NCI-H2227 (cell line): ENCODE results near the gene DHX35.
A peak's percentile ranks its signal among the peaks of the same experiment; 100 is the strongest.
"Not testable (repeated sequence)": the region's sequence is repeated elsewhere in the genome, so short reads cannot be mapped to it uniquely, and the experiment has no call there.

Experiments
- DNase-seq: peaks from one replicate; lab custom pipeline; 2025; ENCODE audit not compliant: unreplicated experiment; lab: John Stamatoyannopoulos, UW

Gene DHX35

GRCh38 chr20:38975539-38976120 is 13.5 kb downstream of the DHX35 start:
- no peak for DNase-seq

DNA sequence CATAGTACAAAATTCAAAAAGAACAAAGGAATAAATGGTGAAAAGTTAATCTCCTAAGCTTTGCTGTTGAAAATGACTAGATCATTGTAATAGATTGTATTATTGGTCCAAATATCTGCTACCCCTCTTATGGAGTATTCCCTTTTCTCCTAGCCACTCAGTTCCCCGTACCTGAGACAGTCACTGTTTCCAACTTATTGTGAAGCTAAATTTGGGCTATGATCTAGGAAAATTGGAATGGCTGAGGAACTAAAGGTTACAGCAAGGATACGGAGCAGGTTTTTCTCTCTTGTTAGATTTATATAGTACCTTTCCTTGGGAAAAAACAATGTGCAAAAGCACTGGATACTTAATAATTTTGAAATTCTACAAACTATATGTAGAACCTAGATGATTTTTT is 17.3 kb downstream of the DHX35 start:
- no peak for DNase-seq

DNA sequence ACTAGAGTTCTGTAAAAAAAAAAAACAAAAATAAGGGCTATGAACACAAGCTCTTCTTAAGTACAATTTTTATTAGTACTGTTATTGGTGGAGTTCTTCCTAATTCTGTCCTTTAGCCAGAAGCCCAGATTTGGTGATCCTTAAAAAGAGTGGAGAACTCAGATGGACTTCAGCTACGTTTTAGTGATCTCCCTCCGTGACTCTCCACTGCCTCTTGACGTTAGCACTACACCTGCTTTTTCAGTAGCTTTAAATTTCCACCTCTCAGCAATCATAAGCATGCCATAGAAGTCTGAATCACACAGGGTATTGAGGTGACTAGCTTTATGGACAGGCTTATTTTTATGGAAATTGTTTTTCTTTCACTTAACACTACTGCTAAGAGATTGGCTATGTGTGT is 17.7 kb downstream of the DHX35 start:
- no peak for DNase-seq

DNA sequence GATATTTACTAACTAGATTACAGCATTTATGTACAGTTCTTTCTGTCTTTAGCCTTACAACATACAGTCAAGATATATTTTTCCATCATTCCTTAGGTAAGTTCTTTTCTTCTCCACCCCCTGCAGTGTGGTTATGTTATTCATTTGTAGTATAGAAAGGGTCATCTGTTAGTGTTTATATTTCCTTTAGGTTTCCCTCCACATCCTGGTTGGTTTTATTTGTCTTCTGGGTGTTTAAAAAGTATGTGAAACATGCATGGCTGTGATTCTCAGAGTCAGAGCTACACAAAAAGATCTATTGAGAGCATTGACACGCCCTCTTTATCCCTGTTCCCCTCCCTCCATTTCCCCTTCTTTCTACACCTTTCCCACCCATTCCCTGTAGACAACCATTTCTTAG is 20.1 kb downstream of the DHX35 start:
- DNase-seq: no peak

DNA sequence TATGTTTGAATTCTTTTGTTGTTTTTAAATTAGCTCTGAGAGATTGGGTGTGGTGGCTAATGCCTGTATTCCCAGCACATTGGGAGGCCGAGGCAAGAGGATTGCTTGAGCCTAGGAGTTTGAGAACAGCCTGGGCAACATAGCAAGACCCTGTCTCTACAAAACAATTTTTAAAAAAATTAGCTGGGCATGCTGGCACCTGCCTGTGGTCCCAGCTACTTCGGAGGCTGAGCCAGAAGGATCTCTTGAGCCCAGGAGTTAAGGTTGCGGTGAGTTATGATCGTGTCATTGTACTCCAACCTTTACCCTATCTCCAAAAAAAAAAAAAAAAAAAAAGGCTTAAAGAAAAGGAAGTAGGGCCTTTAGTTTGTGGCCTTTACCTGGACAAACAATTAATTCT is 22.9 kb downstream of the DHX35 start:
- DNase-seq: no peak

DNA sequence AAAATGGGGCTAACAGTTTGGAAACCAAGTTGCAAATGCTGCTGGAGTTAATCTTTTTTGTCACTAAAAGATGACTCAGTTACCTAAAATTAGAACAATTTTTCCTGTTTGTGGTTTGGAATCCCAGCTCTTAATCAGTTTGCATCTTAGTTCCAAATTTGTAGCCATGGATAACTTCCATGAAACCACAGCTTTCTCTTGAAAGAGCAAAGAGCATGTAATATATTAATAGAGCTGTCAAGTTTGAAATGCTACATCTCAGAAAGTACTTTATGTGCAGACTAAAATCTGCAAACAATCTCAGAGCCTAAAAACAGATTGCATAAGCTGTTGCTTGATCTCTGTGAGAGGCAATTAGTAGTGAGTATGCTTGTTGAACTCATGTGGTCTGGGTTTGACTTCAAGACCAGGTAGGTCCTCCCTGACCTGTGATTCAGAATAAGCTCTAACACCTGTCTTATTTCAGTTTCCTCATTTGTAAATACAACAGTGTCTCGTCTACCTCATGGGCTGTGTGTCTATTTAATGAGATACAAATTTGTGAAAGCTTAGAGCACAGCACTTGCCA is 23.5 kb downstream of the DHX35 start:
- DNase-seq: no peak

DNA sequence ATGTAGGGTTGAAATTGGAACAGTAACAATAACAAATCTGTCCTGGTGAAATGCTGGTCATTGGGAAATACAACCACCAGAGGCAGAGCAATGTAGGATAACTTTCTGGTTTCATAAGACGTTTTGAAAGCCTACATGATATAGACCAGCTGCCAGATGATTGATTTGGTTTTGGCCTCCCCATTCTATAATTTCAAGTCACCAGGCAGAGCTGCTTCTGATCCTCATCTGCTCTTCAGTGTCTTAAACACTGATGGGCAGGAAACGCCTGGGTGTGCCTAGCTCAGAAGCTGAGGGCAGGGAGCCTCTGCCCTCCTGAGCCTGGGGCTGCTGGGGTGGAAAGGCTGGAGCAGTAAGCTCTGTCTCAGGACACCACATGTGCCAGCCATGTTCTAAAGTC is 24.5 kb downstream of the DHX35 start:
- no peak for DNase-seq

GRCh38 chr20:38987777-38988176 is 25.6 kb downstream of the DHX35 start:
- no peak for DNase-seq

GRCh38 chr20:38990728-38991127 is 28.6 kb downstream of the DHX35 start:
- DNase-seq: no peak

- no peak for DNase-seq
These were observed 29.9 kb downstream of the DHX35 start for GRCh38 chr20:38991814-38992704.

GRCh38 chr20:38995536-38996044 is 33.4 kb downstream of the DHX35 start:
- DNase-seq: no peak

GRCh38 chr20:38996866-38997265 is 34.7 kb downstream of the DHX35 start:
- not testable (repeated sequence) for DNase-seq

DNA sequence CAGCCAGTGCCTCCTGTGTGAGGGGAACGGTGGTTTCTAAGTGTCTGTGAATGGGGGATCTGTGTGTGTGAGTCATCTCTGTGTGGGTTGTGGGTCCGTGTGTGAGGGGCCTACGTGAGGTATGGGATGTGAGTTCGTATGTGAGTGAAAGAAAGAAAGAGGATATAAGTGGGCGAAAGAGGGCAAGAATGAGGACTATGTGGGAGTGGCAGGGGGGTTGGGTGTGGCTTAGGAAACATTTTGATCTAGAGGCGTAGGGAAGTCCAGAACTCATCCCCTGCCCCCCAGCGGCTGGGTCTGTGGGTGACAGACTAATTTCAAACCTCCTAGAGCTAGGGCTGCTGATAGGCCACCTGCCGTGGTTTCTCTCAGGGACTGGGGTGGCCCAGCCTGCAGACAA is 35.5 kb downstream of the DHX35 start:
- DNase-seq: no peak

DNA sequence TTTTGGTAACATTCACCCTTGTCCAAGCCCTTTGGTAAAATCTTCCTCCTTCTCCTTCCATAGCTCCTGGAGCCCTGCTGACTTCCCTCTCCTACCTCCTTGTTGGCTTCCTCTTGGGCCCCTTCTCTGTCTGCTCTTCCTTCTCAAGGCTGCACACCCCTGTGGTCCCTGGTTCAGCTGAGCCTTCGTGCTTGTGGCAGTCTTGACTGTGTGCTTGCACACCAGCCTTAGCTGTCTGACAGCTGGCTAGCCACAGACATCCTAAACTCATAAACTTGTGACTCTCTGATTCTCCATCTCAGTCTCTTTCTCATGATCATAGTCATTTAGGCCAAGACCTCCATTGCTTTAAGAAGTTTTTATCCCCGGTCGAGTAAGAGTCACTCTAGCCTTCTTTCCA is 37.1 kb downstream of the DHX35 start:
- no peak for DNase-seq

GRCh38 chr20:38999965-39000910 is 38.1 kb downstream of the DHX35 start:
- DNase-seq: no peak

GRCh38 chr20:39004508-39004907 is 42.4 kb downstream of the DHX35 start:
- DNase-seq: no peak

DNA sequence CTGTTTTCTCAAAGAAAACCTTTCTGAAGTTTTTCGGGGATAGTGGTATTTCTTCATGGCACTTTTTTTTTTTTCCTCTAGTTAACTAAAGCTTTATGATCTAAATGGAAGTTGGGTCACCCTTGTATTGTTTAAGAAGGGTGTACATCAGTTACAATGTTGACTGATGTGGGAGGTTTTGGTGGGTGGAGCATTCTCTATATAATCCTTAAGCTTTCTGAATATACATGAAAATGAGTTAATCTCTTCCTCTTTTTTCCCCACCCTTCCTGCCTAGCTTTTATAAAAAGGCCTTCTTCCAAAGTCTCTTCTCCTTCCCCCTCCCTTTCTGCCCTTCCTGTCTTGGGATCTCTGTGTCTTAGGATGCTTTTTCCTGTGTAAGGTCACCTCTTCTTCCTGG is 47.2 kb downstream of the DHX35 start:
- no peak for DNase-seq

- DNase-seq: peak; percentile 52
These were observed 48.4 kb downstream of the DHX35 start for GRCh38 chr20:39010496-39010895.

DNA sequence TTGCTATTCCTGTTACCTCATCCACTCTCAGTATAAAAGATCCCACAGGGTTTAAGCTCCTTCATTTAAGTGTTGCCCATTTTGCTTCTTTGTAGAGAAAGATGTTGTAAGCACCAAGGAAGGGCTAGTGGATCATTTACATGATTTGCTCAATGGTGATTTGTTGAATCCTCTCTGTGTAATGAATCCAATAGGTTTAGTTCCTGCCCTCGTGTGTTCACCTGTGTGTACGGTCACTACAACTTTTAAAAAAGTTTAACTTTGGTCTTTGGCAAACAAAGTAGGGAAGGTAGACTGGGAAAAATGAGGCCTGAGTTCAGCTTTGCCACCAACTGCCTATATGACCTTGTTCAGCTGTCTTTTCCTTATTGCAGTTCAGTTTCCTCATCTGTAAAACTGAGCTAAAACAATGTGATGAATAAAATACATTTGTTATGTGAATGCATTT is 51.5 kb downstream of the DHX35 start:
- DNase-seq: no peak

- no peak for DNase-seq
These were observed 53.9 kb downstream of the DHX35 start for GRCh38 chr20:39016041-39016440.

GRCh38 chr20:39016506-39016905 is 54.4 kb downstream of the DHX35 start:
- DNase-seq: no peak
